Activated CD4-positive, alpha-beta T cell treated with anti-CD3 and anti-CD28 coated beads, Interleukin-2, amount 50 U/mL, for 4 hours (primary cell): Measurements from ENCODE around the gene GSN.
"Not testable (repeated sequence)": the region's sequence is repeated elsewhere in the genome, so short reads cannot be mapped to it uniquely, and the experiment has no call there.

Source experiments
- DNase-seq, 2 experiments: peaks; one replicate each; pipeline ENCODE4 v3.0.0-alpha.2; 2020

GSN gene

GRCh38 chr9:121289026-121289771 is 21.2 kb downstream of the GSN start:
- no peak for DNase-seq

- DNase-seq: no peak
Measured at GRCh38 chr9:121289772-121290370, 21.9 kb downstream of the GSN start.

- DNase-seq: not testable (repeated sequence)
Measured at GRCh38 chr9:121291536-121291935, 23.6 kb downstream of the GSN start.

- no peak for DNase-seq
Measured at GRCh38 chr9:121292051-121292450, 24.1 kb downstream of the GSN start.

- no peak for DNase-seq
Measured at GRCh38 chr9:121292801-121293241, 24.9 kb downstream of the GSN start.

GRCh38 chr9:121294151-121294743 is 26.3 kb downstream of the GSN start:
- DNase-seq: no peak

GRCh38 chr9:121294866-121295661 is 27.1 kb downstream of the GSN start:
- no peak for DNase-seq

GRCh38 chr9:121295662-121296191 is 27.8 kb downstream of the GSN start:
- DNase-seq: no peak

- DNase-seq: no peak
Measured at GRCh38 chr9:121296213-121297127, 28.5 kb downstream of the GSN start.

GRCh38 chr9:121297389-121297788 is 29.4 kb downstream of the GSN start:
- DNase-seq: no peak

GRCh38 chr9:121298016-121298538 is 30.1 kb downstream of the GSN start:
- no peak for DNase-seq

GRCh38 chr9:121298689-121299466 is 30.9 kb downstream of the GSN start:
- no peak for DNase-seq

GRCh38 chr9:121299467-121300282 is 31.7 kb downstream of the GSN start:
- no peak for DNase-seq

- DNase-seq: no peak
Measured at GRCh38 chr9:121300283-121301119, 32.5 kb downstream of the GSN start.

GRCh38 chr9:121301881-121302286 is 33.9 kb downstream of the GSN start:
- no peak for DNase-seq

GRCh38 chr9:121302341-121302740 is 34.4 kb downstream of the GSN start:
- no peak for DNase-seq

GRCh38 chr9:121302786-121303185 is 34.8 kb downstream of the GSN start:
- no peak for DNase-seq

GRCh38 chr9:121303456-121304451 is 35.8 kb downstream of the GSN start:
- DNase-seq: no peak
